Endothelial cell of umbilical vein (primary cell): ENCODE results near the gene SPTLC3. TPM values are rescaled to one million over a fixed set of nuclear protein-coding genes. Genes with fewer than 3 reads are reported as not detected.
A peak's percentile ranks its signal among the peaks of the same experiment; 100 is the strongest.
"Not testable (repeated sequence)": the region's sequence is repeated elsewhere in the genome, so short reads cannot be mapped to it uniquely, and the experiment has no call there.

Source experiments
- BruUV-seq: library from RNA; stranded (reverse); fragments of 400-500 nt; replicated peaks from 2 replicates; lab custom pipeline; 2021; lab: Mats Ljungman, UMichigan
- CTCF ChIA-PET: fragments of 300-600, 350-600 bp; sonication (Branson Sonifier 250); formaldehyde crosslinking; loops from one replicate; lab custom pipeline; 2021; ENCODE audit warnings: antibody characterized with exemption, inconsistent platforms; lab: Charles Lee
- POLR2A ChIA-PET: fragments of 300-600, 350-600 bp; sonication (Branson Sonifier 250); formaldehyde crosslinking; loops from one replicate; lab custom pipeline; 2021; ENCODE audit warnings: antibody characterized with exemption, inconsistent platforms; lab: Charles Lee
- DNase-seq: peaks from one replicate; pipeline ENCODE4 v3.0.0-alpha.2; 2011; ENCODE audit warnings: low read depth, low spot score
- FAIRE-seq: peaks from 2 replicates; lab custom pipeline; 2011; peaks lifted over from hg19 to GRCh38; lab: Jason Lieb, UNC
- H2AFZ ChIP-seq: 2 replicates; pipeline ENCODE4 v1.6.0; 2012; ENCODE audit warnings: low read depth, low read length, control low read depth, inconsistent platforms
- H3K27ac ChIP-seq: 2 replicates; pipeline ENCODE4 v1.5.1; 2011; ENCODE audit warnings: low read depth, mild to moderate bottlenecking, control low read depth, low read length, moderate library complexity; ENCODE audit not compliant: insufficient read depth
- H3K27me3 ChIP-seq, 2 experiments: 2 replicates each; pipeline versions ENCODE4 v1.6.0 to v1.6.1; 2011; ENCODE audit warnings: low read length in 2 of 2, mixed read lengths in 1 of 2; ENCODE audit not compliant: control insufficient read depth in 2 of 2, insufficient read depth in 2 of 2
- H3K36me3 ChIP-seq, 2 experiments: 2 replicates in 1 of 2; 3 replicates in 1 of 2; pipeline ENCODE4 v1.5.1; 2011; ENCODE audit warnings: low read length in 2 of 2, mild to moderate bottlenecking in 1 of 2, moderate library complexity in 1 of 2; ENCODE audit not compliant: control insufficient read depth in 2 of 2, insufficient read depth in 2 of 2; ENCODE audit errors: extremely low read depth in 1 of 2
- H3K4me1 ChIP-seq: 3 replicates; pipeline ENCODE4 v1.5.1; 2011; ENCODE audit warnings: mild to moderate bottlenecking, low read length; ENCODE audit not compliant: control insufficient read depth, insufficient read depth; ENCODE audit errors: extremely low read depth
- H3K4me2 ChIP-seq: 2 replicates; pipeline ENCODE4 v1.6.1; 2011; ENCODE audit warnings: low read length, control low read depth, mixed read lengths; ENCODE audit not compliant: insufficient read depth
- H3K4me3 ChIP-seq, 3 experiments: fragments of 200-600 bp in 1 of 3; sonication (generic), shearing (Covaris generic) in 1 of 3; replicated peaks in 1 of 3; 2 replicates each; pipeline ENCODE4 v1.5.1; 2011 to 2016; ENCODE audit warnings: control low read depth in 3 of 3, low read length in 3 of 3, mild to moderate bottlenecking in 2 of 3, inconsistent platforms in 1 of 3, low read depth in 1 of 3, moderate library complexity in 1 of 3; ENCODE audit not compliant: insufficient read depth in 1 of 3
- H3K79me2 ChIP-seq: 2 replicates; pipeline ENCODE4 v1.6.0; 2012; ENCODE audit warnings: low read length, inconsistent platforms; ENCODE audit not compliant: control insufficient read depth, insufficient read depth
- H3K9ac ChIP-seq: replicated peaks from 2 replicates; pipeline ENCODE3; 2011; ENCODE audit warnings: low read length, control low read depth; ENCODE audit not compliant: insufficient read depth; ENCODE audit errors: extremely low read depth
- H3K9me1 ChIP-seq: replicated peaks from 3 replicates; pipeline ENCODE4 v1.6.0; 2011; ENCODE audit warnings: mild to moderate bottlenecking, low read length; ENCODE audit not compliant: control insufficient read depth, insufficient read depth; ENCODE audit errors: extremely low read depth
- H3K9me3 ChIP-seq: replicated peaks from 2 replicates; pipeline ENCODE4 v1.5.1; 2012; ENCODE audit warnings: low read length, inconsistent platforms; ENCODE audit not compliant: control insufficient read depth, insufficient read depth
- H4K20me1 ChIP-seq: replicated peaks from 2 replicates; pipeline ENCODE3; 2011; ENCODE audit warnings: mild to moderate bottlenecking, low read length; ENCODE audit not compliant: control insufficient read depth, insufficient read depth; ENCODE audit errors: extremely low read depth
- CTCF ChIP-seq, 2 donors: IDR thresholded peaks; 1 replicate in 1 of 2; 2 replicates in 1 of 2; pipeline ENCODE4 v1.5.1; 2011; ENCODE audit warnings: low read length in 2 of 2, mild to moderate bottlenecking in 2 of 2, moderate library complexity in 2 of 2, control low read depth in 1 of 2, inconsistent platforms in 1 of 2, low read depth in 1 of 2; ENCODE audit not compliant: insufficient read depth in 1 of 2; ENCODE audit errors: extremely low read depth in 1 of 2
- EZH2 ChIP-seq: IDR thresholded peaks from 2 replicates; pipeline ENCODE4 v1.6.1; 2012; ENCODE audit warnings: borderline replicate concordance, low read depth, mild to moderate bottlenecking, moderate library complexity, low read length, inconsistent platforms; ENCODE audit not compliant: severe bottlenecking
- FOS ChIP-seq: IDR thresholded peaks from 2 replicates; pipeline ENCODE4 v1.6.1; 2011; ENCODE audit warnings: mild to moderate bottlenecking, low read length, moderate library complexity, borderline replicate concordance; ENCODE audit not compliant: insufficient read depth
- GATA2 ChIP-seq: IDR thresholded peaks from 2 replicates; pipeline ENCODE4 v1.7.0; 2011; ENCODE audit warnings: low read depth, mild to moderate bottlenecking, moderate library complexity, mixed read lengths, low read length; ENCODE audit not compliant: insufficient read length, insufficient read depth
- JUN ChIP-seq: IDR thresholded peaks from 2 replicates; pipeline ENCODE4 v1.6.1; 2011; ENCODE audit warnings: borderline replicate concordance, low read depth; ENCODE audit not compliant: insufficient read length, insufficient read depth
- MAX ChIP-seq: IDR thresholded peaks from 2 replicates; pipeline ENCODE4 v1.6.1; 2011; ENCODE audit not compliant: insufficient read depth, insufficient read length
- MYC ChIP-seq: IDR thresholded peaks from one replicate; pipeline ENCODE4 v1.6.1; 2011; ENCODE audit warnings: mild to moderate bottlenecking, low read depth, low read length
- POLR2A ChIP-seq: IDR thresholded peaks from 2 replicates; pipeline ENCODE4 v1.6.1; 2012; ENCODE audit warnings: low read depth, mild to moderate bottlenecking, control low read depth, low read length
- POLR2AphosphoS5 ChIP-seq: IDR thresholded peaks from 2 replicates; pipeline ENCODE4 v1.6.1; 2012; ENCODE audit warnings: low read depth, mild to moderate bottlenecking, control low read depth, low read length, moderate library complexity; ENCODE audit not compliant: insufficient read depth
- dilution Hi-C: fragments of 300-500 bp; cut with MboI; formaldehyde crosslinking; loops from one replicate; pipeline ENCODE4 v1.15.0; 2019; ENCODE audit warnings: low sequenced_read_pairs; ENCODE audit not compliant: extremely low pct_ligation_motif_present
- intact Hi-C: fragments of 100-400 bp; cut with micrococcal nuclease; formaldehyde crosslinking; loops from one replicate; pipeline ENCODE4 v1.10.0; 2022
- polyA plus RNA-seq, 4 experiments: library from polyadenylated mRNA; depleted of rRNA in 3 of 4; stranded (reverse) in 3 of 4; unstranded in 1 of 4; fragments of >200 nt; gene quantifications; 2 replicates each; pipeline versions ENCODE4 v1.2.1 to v1.2.3, GENCODE V29; 2011 to 2012; ENCODE audit warnings: missing spikeins in 1 of 4
- total RNA-seq: library from RNA; stranded (reverse); gene quantifications from 2 replicates; pipeline ENCODE4 v1.2.3, GENCODE V29; 2021

SPTLC3 gene
- total and polyA plus RNA-seq, 2 donors (not counting 3 experiments of a cell fraction or from before 2014, with no cell fraction given) = 0.29 to 0.35 TPM

GRCh38 chr20:12978613-12979495, 29.9 kb upstream of the SPTLC3 start:
- Histone ChIP-seq H3K36me3 (no peaks in the 10 kb centered on the region), H4K20me1 (no peaks in the 10 kb centered on the region), H2AFZ (no peak overlapping the region), H3K4me3 (no peak overlapping the region), H3K9ac (no peak overlapping the region), H3K27ac (no peak overlapping the region), H3K4me2 (no peak overlapping the region), H3K27me3 (no peaks in the 10 kb centered on the region), H3K9me3 (no peaks in the 10 kb centered on the region), H3K79me2 (no peaks in the 10 kb centered on the region), H3K9me1 (no peaks in the 10 kb centered on the region), H3K4me1 (no peaks in the 10 kb centered on the region)
- dilution Hi-C loops = no loop called here
- TF ChIP-seq POLR2A = no peak
- no peak for TF ChIP-seq CTCF (IDR thresholded peaks at IDR 0.05; ENCODE audit: extremely low read depth in 1 of 2, insufficient read depth in 1 of 2, low read depth in 1 of 2, low read length in 2 of 2)
- TF ChIP-seq MAX = no peak
- TF ChIP-seq GATA2 = no peak
- TF ChIP-seq FOS = no peak
- TF ChIP-seq POLR2AphosphoS5 = no peak
- no peak for TF ChIP-seq JUN
- no peak for TF ChIP-seq EZH2
- TF ChIP-seq MYC = no peak
- ChIA-PET CTCF (interaction anchor here (0.6 to 1.4 kb wide), 2 partner anchors 9 to 15 kb away, joined by 3 read pairs; no protein-coding TSS in a partner anchor), POLR2A (no interaction called here)
- FAIRE-seq (no peak), DNase-seq (no peak)
- intact Hi-C loops = no loop called here
- no TSS peak for BruUV-seq

GRCh38 chr20:12979713-12980112, 29.1 kb upstream of the SPTLC3 start:
- POLR2A ChIA-PET, H3K27me3 ChIP-seq, H2AFZ ChIP-seq, H3K9me3 ChIP-seq, BruUV-seq, H3K4me2 ChIP-seq, H3K4me1 ChIP-seq, intact Hi-C loops, H3K9ac ChIP-seq, H4K20me1 ChIP-seq, CTCF ChIA-PET, H3K9me1 ChIP-seq, H3K27ac ChIP-seq, DNase-seq, dilution Hi-C loops, H3K36me3 ChIP-seq, H3K4me3 ChIP-seq, H3K79me2 ChIP-seq: not testable (repeated sequence)
- FAIRE-seq = peak; percentile 12
